Gastrocnemius medialis (tissue), 4 donors: ENCODE measurements around the gene MCU. TPM values are rescaled to one million over a fixed set of nuclear protein-coding genes. Genes with fewer than 3 reads are reported as not detected.

Experiments
- ATAC-seq, 2 donors: fragments of 150-250 bp; one replicate each; pipeline ENCODE4 v1.9.1; 2016
- DNase-seq, 2 donors: peaks; one replicate each; pipeline ENCODE4 v3.0.0-alpha.2; 2019
- H3K27ac ChIP-seq, 4 donors: fragments of 200-600 bp; sonication (generic); 1 replicate in 1 of 4; 2 replicates in 3 of 4; pipeline ENCODE4 v1.5.1; 2016 to 2018; ENCODE audit warnings: mild to moderate bottlenecking in 2 of 4, moderate library complexity in 1 of 4
- H3K27me3 ChIP-seq, 3 donors: fragments of 200-600 bp; sonication (generic) in 2 of 3; 1 replicate in 1 of 3; 2 replicates in 2 of 3; pipeline versions ENCODE4 v1.5.1 to v1.6.0; 2016 to 2019; ENCODE audit warnings: mild to moderate bottlenecking in 1 of 3, moderate library complexity in 1 of 3
- H3K36me3 ChIP-seq, 2 donors: fragments of 200-600 bp; sonication (generic) in 1 of 2; one replicate each; pipeline ENCODE4 v1.5.1; 2017 to 2018
- H3K4me1 ChIP-seq, 2 donors: fragments of 200-600 bp; sonication (generic) in 1 of 2; one replicate each; pipeline ENCODE4 v1.5.1; 2016 to 2017; ENCODE audit warnings: mild to moderate bottlenecking in 2 of 2
- H3K4me3 ChIP-seq, 4 donors: fragments of 200-600 bp; sonication (generic) in 3 of 4; 1 replicate in 1 of 4; 2 replicates in 3 of 4; pipeline ENCODE4 v1.5.1; 2016 to 2019; ENCODE audit warnings: mild to moderate bottlenecking in 2 of 4
- H3K9me3 ChIP-seq, 3 donors: fragments of 200-600 bp; sonication (generic) in 2 of 3; 1 replicate in 1 of 3; 2 replicates in 2 of 3; pipeline ENCODE4 v1.5.1; 2016 to 2019
- POLR2A ChIP-seq, 2 donors: fragments of 450-650 bp; IDR thresholded peaks; one replicate each; pipeline ENCODE4 v1.6.1; 2017; ENCODE audit warnings: antibody characterized with exemption in 2 of 2, mild to moderate bottlenecking in 2 of 2, moderate library complexity in 2 of 2
- in situ Hi-C, 4 donors: fragments of 200-750 bp; cut with MboI; loops; one replicate each; pipeline versions ENCODE4 v1.15.0 to v1.8.0; 2017; ENCODE audit warnings: low sequenced_read_pairs in 4 of 4
- intact Hi-C: fragments of 100-400 bp; cut with DNase I; formaldehyde crosslinking; loops from one replicate; pipeline ENCODE4 v1.15.1; 2023; ENCODE audit warnings: low total_unique reads
- total RNA-seq, 4 donors: library from RNA; depleted of rRNA; stranded (reverse); fragments of >200 nt; gene quantifications; one replicate each; pipeline versions ENCODE4 v1.1.0 to v1.2.3, GENCODE V29; 2016
- TF ChIP-seq, protein P1 (sequence below), 5 experiments: fragments of 450-650 bp in 3 of 5; fragments of 200-600 bp in 2 of 5; sonication (generic) in 2 of 5; IDR thresholded peaks in 4 of 5; conservative IDR thresholded peaks in 1 of 5; 1 replicate in 4 of 5; 2 replicates in 1 of 5; pipeline ENCODE4 v1.5.1; 2016 to 2019; ENCODE audit warnings: antibody characterized with exemption in 5 of 5, mild to moderate bottlenecking in 3 of 5, moderate library complexity in 3 of 5

The MCU gene
- total RNA-seq, 4 donors from 2014 or later, result 25.1 to 61.3 (median 49.0) TPM

DNA sequence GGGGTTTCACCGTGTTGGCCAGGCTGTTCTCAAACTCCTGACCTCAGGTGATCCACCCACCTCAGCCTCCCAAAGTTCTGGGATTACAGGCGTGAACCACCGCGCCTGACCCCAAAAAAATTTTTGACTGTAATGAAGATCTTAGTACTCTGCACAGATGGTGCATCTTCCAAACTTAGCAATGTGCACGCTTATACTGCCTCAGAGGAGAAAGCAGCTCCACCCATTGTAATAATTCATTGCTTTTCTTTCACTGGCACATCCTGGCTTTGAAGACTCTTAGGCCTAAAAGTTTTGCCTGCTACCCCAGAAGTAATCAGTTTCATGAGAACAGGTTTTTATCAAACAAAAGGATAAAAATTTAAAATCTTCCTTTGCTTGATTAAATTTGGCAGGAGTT, 149.5 kb downstream of the MCU start:
- no peaks in the 10 kb centered on the region for H3K9me3 ChIP-seq
- H3K4me1 ChIP-seq, result no peaks in the 10 kb centered on the region
- no peak for TF ChIP-seq POLR2A (IDR thresholded peaks at IDR 0.05)
- TF ChIP-seq, protein P1, sequence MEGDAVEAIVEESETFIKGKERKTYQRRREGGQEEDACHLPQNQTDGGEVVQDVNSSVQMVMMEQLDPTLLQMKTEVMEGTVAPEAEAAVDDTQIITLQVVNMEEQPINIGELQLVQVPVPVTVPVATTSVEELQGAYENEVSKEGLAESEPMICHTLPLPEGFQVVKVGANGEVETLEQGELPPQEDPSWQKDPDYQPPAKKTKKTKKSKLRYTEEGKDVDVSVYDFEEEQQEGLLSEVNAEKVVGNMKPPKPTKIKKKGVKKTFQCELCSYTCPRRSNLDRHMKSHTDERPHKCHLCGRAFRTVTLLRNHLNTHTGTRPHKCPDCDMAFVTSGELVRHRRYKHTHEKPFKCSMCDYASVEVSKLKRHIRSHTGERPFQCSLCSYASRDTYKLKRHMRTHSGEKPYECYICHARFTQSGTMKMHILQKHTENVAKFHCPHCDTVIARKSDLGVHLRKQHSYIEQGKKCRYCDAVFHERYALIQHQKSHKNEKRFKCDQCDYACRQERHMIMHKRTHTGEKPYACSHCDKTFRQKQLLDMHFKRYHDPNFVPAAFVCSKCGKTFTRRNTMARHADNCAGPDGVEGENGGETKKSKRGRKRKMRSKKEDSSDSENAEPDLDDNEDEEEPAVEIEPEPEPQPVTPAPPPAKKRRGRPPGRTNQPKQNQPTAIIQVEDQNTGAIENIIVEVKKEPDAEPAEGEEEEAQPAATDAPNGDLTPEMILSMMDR (IDR thresholded peaks at IDR 0.05 in 4 of 5, conservative IDR thresholded peaks at IDR 0.05 in 1 of 5), result no peak
- no peak for ATAC-seq
- DNase-seq, result no peak
- no peak overlapping the region for H3K27ac ChIP-seq
- no peaks in the 10 kb centered on the region for H3K36me3 ChIP-seq
- in situ Hi-C loops (no loop called here), intact Hi-C loops (no loop called here)
- H3K27me3 ChIP-seq, result no peaks in the 10 kb centered on the region
- H3K4me3 ChIP-seq, result no peak overlapping the region

DNA sequence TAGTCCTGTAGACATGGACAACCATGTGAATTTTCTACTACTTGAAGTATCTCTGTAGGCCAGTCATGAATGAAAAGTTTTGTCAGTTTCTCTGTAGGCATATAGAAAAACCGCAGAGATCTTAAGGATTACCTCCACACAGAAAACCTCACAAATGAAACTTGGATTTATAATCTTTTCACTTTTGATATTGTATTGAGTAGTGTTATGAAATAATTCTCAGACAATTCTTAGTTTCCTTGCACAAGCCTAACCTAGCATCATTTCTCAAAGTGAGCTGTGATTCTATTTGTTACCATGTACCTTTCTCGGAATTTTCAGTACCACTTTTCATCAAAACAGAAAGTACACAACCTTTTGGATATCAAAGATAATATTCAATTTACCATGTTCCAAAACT, 150.2 kb downstream of the MCU start:
- in situ Hi-C loops (no loop called here), intact Hi-C loops (no loop called here)
- H3K27me3 ChIP-seq, result no peaks in the 10 kb centered on the region
- H3K27ac ChIP-seq, result no peak overlapping the region
- H3K36me3 ChIP-seq, result no peaks in the 10 kb centered on the region
- no peak overlapping the region for H3K4me3 ChIP-seq
- H3K9me3 ChIP-seq, result no peaks in the 10 kb centered on the region
- DNase-seq, result no peak
- no peak for ATAC-seq
- H3K4me1 ChIP-seq, result no peaks in the 10 kb centered on the region
- TF ChIP-seq POLR2A (IDR thresholded peaks at IDR 0.05), result no peak
- TF ChIP-seq, protein P1 (IDR thresholded peaks at IDR 0.05 in 4 of 5, conservative IDR thresholded peaks at IDR 0.05 in 1 of 5), result no peak

DNA sequence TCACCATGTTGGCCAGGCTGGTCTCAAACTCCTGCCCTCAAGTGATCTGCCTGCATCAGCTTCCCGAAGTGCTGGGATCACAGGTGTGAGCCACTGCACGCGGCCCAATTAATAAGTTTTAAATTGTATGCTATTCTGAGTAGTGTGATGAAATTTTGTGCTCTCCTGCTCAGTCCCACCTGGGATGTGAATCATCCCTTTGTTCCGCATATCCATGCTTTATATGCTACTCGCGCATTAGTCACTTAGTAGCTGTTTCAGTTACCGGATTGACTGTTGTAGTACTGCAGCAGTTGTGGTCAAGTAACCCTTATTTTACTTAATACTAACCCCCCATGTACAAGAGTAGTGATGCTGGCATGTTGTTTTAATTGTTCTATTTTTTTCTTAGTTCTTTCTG, 154.3 kb downstream of the MCU start:
- no peaks in the 10 kb centered on the region for H3K27me3 ChIP-seq
- no peak overlapping the region for H3K4me3 ChIP-seq
- no peak for TF ChIP-seq POLR2A (IDR thresholded peaks at IDR 0.05)
- TF ChIP-seq, protein P1 (IDR thresholded peaks at IDR 0.05 in 4 of 5, conservative IDR thresholded peaks at IDR 0.05 in 1 of 5), result no peak
- intact Hi-C loops (no loop called here), in situ Hi-C loops (no loop called here)
- no peaks in the 10 kb centered on the region for H3K4me1 ChIP-seq
- ATAC-seq (no peak), DNase-seq (no peak)
- H3K36me3 ChIP-seq, result no peaks in the 10 kb centered on the region
- H3K9me3 ChIP-seq, result no peaks in the 10 kb centered on the region
- H3K27ac ChIP-seq, result no peak overlapping the region

GRCh38 chr10:72847681-72848080, 155.7 kb downstream of the MCU start:
- TF ChIP-seq, protein P1 (IDR thresholded peaks at IDR 0.05 in 4 of 5, conservative IDR thresholded peaks at IDR 0.05 in 1 of 5), result no peak
- no peak overlapping the region for H3K4me3 ChIP-seq
- H3K4me1 ChIP-seq, result no peaks in the 10 kb centered on the region
- DNase-seq, result no peak
- ATAC-seq, result no peak
- intact Hi-C loops, result no loop called here
- in situ Hi-C loops, result no loop called here
- no peak overlapping the region for H3K27ac ChIP-seq
- H3K27me3 ChIP-seq, result no peaks in the 10 kb centered on the region
- no peaks in the 10 kb centered on the region for H3K36me3 ChIP-seq
- H3K9me3 ChIP-seq, result no peaks in the 10 kb centered on the region

DNA sequence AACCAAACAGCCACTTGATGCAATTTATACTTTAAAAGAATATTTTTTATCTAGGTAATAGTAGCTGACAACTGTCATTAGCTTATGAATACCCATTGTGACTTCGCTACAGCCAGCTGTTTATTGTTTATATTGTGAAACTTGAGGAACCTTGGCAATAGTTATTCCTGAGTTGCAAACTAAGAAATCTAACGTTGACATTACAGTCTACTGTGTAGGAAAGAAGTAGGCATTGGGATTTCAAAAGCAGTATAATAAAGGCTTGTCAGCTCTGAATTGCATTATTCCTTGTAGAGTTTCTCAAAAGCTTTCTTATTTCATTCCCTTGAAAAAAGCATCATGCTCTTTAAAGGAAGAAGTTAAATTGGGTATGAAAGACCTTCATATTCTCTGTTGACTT, 158.9 kb downstream of the MCU start:
- Histone ChIP-seq H3K36me3 (no peaks in the 10 kb centered on the region), H3K4me1 (no peaks in the 10 kb centered on the region), H3K9me3 (no peaks in the 10 kb centered on the region), H3K27me3 (no peaks in the 10 kb centered on the region), H3K27ac (no peak overlapping the region), H3K4me3 (no peak overlapping the region)
- ATAC-seq (no peak), DNase-seq (no peak)
- intact Hi-C loops, result no loop called here
- in situ Hi-C loops, result no loop called here
- no peak for TF ChIP-seq POLR2A (IDR thresholded peaks at IDR 0.05)
- TF ChIP-seq, protein P1 (IDR thresholded peaks at IDR 0.05 in 4 of 5, conservative IDR thresholded peaks at IDR 0.05 in 1 of 5), result no peak
